HepG2 (cell line): ENCODE data around the gene KDELR3. TPM values are rescaled to one million over a fixed set of nuclear protein-coding genes. Genes with fewer than 3 reads are reported as not detected.

Experiments
- ATM ChIP-seq: fragments of 450-650 bp; IDR thresholded peaks from 2 replicates; pipeline ENCODE4 v1.7.1; 2017; ENCODE audit warnings: mild to moderate bottlenecking, borderline replicate concordance
- BORCS8-MEF2B ChIP-seq: sonication (generic); formaldehyde crosslinking; IDR thresholded peaks from 2 replicates; pipeline ENCODE4 v1.8.0; 2022; ENCODE audit warnings: mild to moderate bottlenecking, missing genetic modification reagents
- CBX2 ChIP-seq, 2 experiments: fragments of 200-600 bp in 1 of 2; sonication (generic); formaldehyde crosslinking in 1 of 2; IDR thresholded peaks; 2 replicates each; pipeline versions ENCODE4 v1.7.0 to v1.8.1; 2018 to 2022; ENCODE audit warnings: low read depth in 2 of 2, low read length in 1 of 2, mild to moderate bottlenecking in 1 of 2, missing genetic modification reagents in 1 of 2
- GTF2F1 ChIP-seq: fragments of 150-350 bp; IDR thresholded peaks from 2 replicates; pipeline ENCODE4 v1.6.1; 2014; ENCODE audit warnings: low read length
- LCORL ChIP-seq, 2 experiments: fragments of 450-650 bp in 1 of 2; sonication (generic) in 1 of 2; formaldehyde crosslinking in 1 of 2; IDR thresholded peaks; 2 replicates each; pipeline versions ENCODE4 v1.5.0 to v1.6.1; 2017 to 2020; ENCODE audit warnings: antibody characterized with exemption in 1 of 2, missing genetic modification reagents in 1 of 2
- MTF1 ChIP-seq: sonication (generic); formaldehyde crosslinking; IDR thresholded peaks from 2 replicates; pipeline ENCODE4 v1.5.0; 2020; ENCODE audit warnings: missing genetic modification reagents
- NFE2L1 ChIP-seq: sonication (generic); formaldehyde crosslinking; IDR thresholded peaks from 2 replicates; pipeline ENCODE4 v1.4.0; 2020; ENCODE audit warnings: missing genetic modification reagents, mild to moderate bottlenecking, borderline replicate concordance
- NPAS2 ChIP-seq: sonication (generic); formaldehyde crosslinking; IDR thresholded peaks from 2 replicates; pipeline ENCODE4 v1.8.0; 2022; ENCODE audit warnings: mild to moderate bottlenecking, missing genetic modification reagents, borderline replicate concordance
- POLR2A ChIP-seq, 2 experiments: IDR thresholded peaks; 2 replicates each; pipeline ENCODE4 v1.6.1; 2011; ENCODE audit warnings: low read depth in 2 of 2, low read length in 2 of 2, mild to moderate bottlenecking in 1 of 2, moderate library complexity in 1 of 2; ENCODE audit not compliant: insufficient read depth in 1 of 2
- PTBP1 ChIP-seq: fragments of 200-400 bp; formaldehyde crosslinking; IDR thresholded peaks from 2 replicates; pipeline ENCODE4 v1.6.1; 2018; ENCODE audit warnings: low read length, low read depth; ENCODE audit not compliant: poor library complexity, severe bottlenecking
- SMYD3 ChIP-seq: sonication (generic); formaldehyde crosslinking; IDR thresholded peaks from 2 replicates; pipeline ENCODE4 v1.8.1; 2023; ENCODE audit warnings: mild to moderate bottlenecking, missing genetic modification reagents
- THAP11 ChIP-seq: IDR thresholded peaks from 2 replicates; pipeline ENCODE4 v1.6.1; 2016; ENCODE audit warnings: missing biosample characterization, missing genetic modification reagents
- ZBTB1 ChIP-seq: sonication (generic); formaldehyde crosslinking; IDR thresholded peaks from 2 replicates; pipeline ENCODE4 v1.4.0; 2020; ENCODE audit warnings: missing genetic modification reagents, borderline replicate concordance
- ZFAT ChIP-seq: sonication (generic); formaldehyde crosslinking; conservative IDR thresholded peaks from 2 replicates; pipeline ENCODE4 v1.8.1; 2023; ENCODE audit warnings: missing genetic modification reagents, inconsistent platforms
- ZNF10 ChIP-seq: sonication (generic); formaldehyde crosslinking; IDR thresholded peaks from 2 replicates; pipeline ENCODE4 v1.4.0; 2020; ENCODE audit warnings: mild to moderate bottlenecking, low read depth, missing genetic modification reagents, borderline replicate concordance
- ZNF12 ChIP-seq: sonication (generic); formaldehyde crosslinking; IDR thresholded peaks from 2 replicates; pipeline ENCODE4 v1.5.0; 2020; ENCODE audit warnings: missing genetic modification reagents
- ZNF136 ChIP-seq: sonication (generic); formaldehyde crosslinking; IDR thresholded peaks from 2 replicates; pipeline ENCODE4 v1.8.1; 2022; ENCODE audit warnings: low read depth, mild to moderate bottlenecking, moderate library complexity, missing genetic modification reagents
- ZNF382 ChIP-seq: sonication (generic); formaldehyde crosslinking; IDR thresholded peaks from 2 replicates; pipeline ENCODE4 v1.5.0; 2020; ENCODE audit warnings: missing genetic modification reagents, mild to moderate bottlenecking, borderline replicate concordance
- ZNF501 ChIP-seq: sonication (generic); formaldehyde crosslinking; IDR thresholded peaks from 2 replicates; pipeline ENCODE4 v1.5.1; 2020; ENCODE audit warnings: mild to moderate bottlenecking, moderate library complexity, missing genetic modification reagents
- ZNF562 ChIP-seq: sonication (generic); formaldehyde crosslinking; IDR thresholded peaks from 2 replicates; pipeline ENCODE4 v1.8.0; 2022; ENCODE audit warnings: missing genetic modification reagents, borderline replicate concordance
- ZNF619 ChIP-seq: sonication (generic); formaldehyde crosslinking; IDR thresholded peaks from 2 replicates; pipeline ENCODE4 v1.4.0; 2020; ENCODE audit warnings: mild to moderate bottlenecking, missing genetic modification reagents
- polyA plus RNA-seq, 8 experiments: library from polyadenylated mRNA; depleted of rRNA in 3 of 8; stranded (reverse) in 7 of 8; unstranded in 1 of 8; fragments of >200 nt; fragmentation: Illumina TruSeq in 4 of 8; extraction: Trizol in 4 of 8; gene quantifications; 2 replicates each; pipeline versions ENCODE4 v1.2.1 to v1.2.3, GENCODE V29; 2011 to 2016; ENCODE audit warnings: low read depth in 4 of 8, missing spikeins in 1 of 8, mixed read lengths in 1 of 8; ENCODE audit not compliant: insufficient read depth in 1 of 8
- total RNA-seq, 5 experiments: library from RNA; depleted of rRNA; stranded (reverse); fragments of >200 nt; fragmentation: Illumina TruSeq; extraction: Trizol; gene quantifications; 2 replicates each; pipeline ENCODE4 v1.2.3, GENCODE V29; 2016; ENCODE audit warnings: low read depth in 1 of 5
- TF ChIP-seq, protein P1 (sequence below): sonication (generic); formaldehyde crosslinking; IDR thresholded peaks from 2 replicates; pipeline ENCODE4; 2020; ENCODE audit warnings: missing genetic modification reagents, mild to moderate bottlenecking, borderline replicate concordance
- TF ChIP-seq, protein P2 (sequence below): sonication (generic); formaldehyde crosslinking; IDR thresholded peaks from 2 replicates; pipeline ENCODE4 v1.4.0; 2020; ENCODE audit warnings: missing genetic modification reagents; ENCODE audit errors: not compliant biosample characterization
- TF ChIP-seq, protein P3 (sequence below): sonication (generic); formaldehyde crosslinking; IDR thresholded peaks from 2 replicates; pipeline ENCODE4 v1.5.0; 2020; ENCODE audit warnings: mild to moderate bottlenecking, missing genetic modification reagents

Gene KDELR3
- total and polyA plus RNA-seq, 2 of the 13 experiments (the other 11 are each of a cell fraction or from before 2014, with no cell fraction given) = 24.2 to 65.7 TPM

DNA sequence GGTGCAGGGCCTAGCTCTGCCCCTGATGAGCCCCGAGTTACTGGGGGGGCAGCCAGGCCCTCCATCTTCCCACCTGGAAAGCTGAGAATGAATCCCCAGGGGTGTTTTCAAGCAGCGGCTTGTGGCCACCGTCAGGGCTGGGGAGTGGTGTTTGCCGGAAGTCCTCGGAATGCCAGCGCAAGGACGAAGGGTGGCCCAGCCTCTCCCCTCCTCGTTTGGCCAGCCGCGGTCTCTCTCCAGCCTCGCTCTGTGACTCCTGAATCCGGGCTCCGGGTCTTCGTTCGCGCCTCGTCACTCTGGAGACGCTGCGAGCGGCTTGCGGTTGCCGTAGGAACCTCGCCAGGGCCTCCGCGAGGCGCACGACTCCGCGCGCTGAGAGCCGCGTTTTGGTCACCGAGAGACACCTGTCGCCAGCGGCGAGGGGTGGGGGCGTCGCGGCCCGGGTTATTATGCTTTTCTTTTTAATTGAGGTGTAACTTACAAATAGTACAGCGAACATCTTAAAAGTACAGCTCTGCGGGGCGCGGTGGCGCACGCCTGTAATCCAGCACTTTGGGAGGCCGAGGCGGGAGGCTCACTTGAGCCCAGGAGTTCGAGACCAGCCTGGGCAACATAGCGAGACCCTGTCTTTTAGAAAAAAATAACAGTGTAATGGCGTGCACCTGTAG is 6.3 kb upstream of the KDELR3 start (continued):
- TF ChIP-seq ZNF382 (CRISPR knock-in tag) (no peak), ZNF12 (CRISPR knock-in tag) (no peak), ZNF501 (CRISPR knock-in tag) (peak; percentile 75), ZBTB1 (CRISPR knock-in tag) (no peak), NPAS2 (CRISPR knock-in tag) (no peak), ZNF619 (no peak), GTF2F1 (no peak), BORCS8-MEF2B (peak; percentile 76; the same call in 1 of the 2 replicates), PTBP1 (no peak), NFE2L1 (CRISPR knock-in tag) (no peak), POLR2A (IDR thresholded peaks at IDR 0.05; ENCODE audit: insufficient read depth in 1 of 2, low read depth in 2 of 2, low read length in 2 of 2) (no peak), SMYD3 (CRISPR knock-in tag) (no peak), ZFAT (CRISPR knock-in tag) (no peak), ATM (no peak), MTF1 (CRISPR knock-in tag) (no peak), THAP11 (peak; percentile 67; the same call in 1 of the 2 replicates), ZNF10 (CRISPR knock-in tag) (no peak), CBX2 (IDR thresholded peaks at IDR 0.05; ENCODE audit: low read depth, low read length) (no peak), CBX2 (CRISPR knock-in tag; IDR thresholded peaks at IDR 0.05; ENCODE audit: low read depth) (no peak), LCORL (IDR thresholded peaks at IDR 0.05) (no peak), LCORL (CRISPR knock-in tag; IDR thresholded peaks at IDR 0.05) (peak; percentile 85), ZNF136 (CRISPR knock-in tag) (no peak), ZNF562 (no peak)
- TF ChIP-seq, protein P1, sequence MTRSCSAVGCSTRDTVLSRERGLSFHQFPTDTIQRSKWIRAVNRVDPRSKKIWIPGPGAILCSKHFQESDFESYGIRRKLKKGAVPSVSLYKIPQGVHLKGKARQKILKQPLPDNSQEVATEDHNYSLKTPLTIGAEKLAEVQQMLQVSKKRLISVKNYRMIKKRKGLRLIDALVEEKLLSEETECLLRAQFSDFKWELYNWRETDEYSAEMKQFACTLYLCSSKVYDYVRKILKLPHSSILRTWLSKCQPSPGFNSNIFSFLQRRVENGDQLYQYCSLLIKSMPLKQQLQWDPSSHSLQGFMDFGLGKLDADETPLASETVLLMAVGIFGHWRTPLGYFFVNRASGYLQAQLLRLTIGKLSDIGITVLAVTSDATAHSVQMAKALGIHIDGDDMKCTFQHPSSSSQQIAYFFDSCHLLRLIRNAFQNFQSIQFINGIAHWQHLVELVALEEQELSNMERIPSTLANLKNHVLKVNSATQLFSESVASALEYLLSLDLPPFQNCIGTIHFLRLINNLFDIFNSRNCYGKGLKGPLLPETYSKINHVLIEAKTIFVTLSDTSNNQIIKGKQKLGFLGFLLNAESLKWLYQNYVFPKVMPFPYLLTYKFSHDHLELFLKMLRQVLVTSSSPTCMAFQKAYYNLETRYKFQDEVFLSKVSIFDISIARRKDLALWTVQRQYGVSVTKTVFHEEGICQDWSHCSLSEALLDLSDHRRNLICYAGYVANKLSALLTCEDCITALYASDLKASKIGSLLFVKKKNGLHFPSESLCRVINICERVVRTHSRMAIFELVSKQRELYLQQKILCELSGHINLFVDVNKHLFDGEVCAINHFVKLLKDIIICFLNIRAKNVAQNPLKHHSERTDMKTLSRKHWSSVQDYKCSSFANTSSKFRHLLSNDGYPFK (CRISPR knock-in tag) = peak; percentile 52; the same call in 1 of the 2 replicates
- TF ChIP-seq, protein P2, sequence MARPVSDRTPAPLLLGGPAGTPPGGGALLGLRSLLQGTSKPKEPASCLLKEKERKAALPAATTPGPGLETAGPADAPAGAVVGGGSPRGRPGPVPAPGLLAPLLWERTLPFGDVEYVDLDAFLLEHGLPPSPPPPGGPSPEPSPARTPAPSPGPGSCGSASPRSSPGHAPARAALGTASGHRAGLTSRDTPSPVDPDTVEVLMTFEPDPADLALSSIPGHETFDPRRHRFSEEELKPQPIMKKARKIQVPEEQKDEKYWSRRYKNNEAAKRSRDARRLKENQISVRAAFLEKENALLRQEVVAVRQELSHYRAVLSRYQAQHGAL = peak; percentile 73
- TF ChIP-seq, protein P3, sequence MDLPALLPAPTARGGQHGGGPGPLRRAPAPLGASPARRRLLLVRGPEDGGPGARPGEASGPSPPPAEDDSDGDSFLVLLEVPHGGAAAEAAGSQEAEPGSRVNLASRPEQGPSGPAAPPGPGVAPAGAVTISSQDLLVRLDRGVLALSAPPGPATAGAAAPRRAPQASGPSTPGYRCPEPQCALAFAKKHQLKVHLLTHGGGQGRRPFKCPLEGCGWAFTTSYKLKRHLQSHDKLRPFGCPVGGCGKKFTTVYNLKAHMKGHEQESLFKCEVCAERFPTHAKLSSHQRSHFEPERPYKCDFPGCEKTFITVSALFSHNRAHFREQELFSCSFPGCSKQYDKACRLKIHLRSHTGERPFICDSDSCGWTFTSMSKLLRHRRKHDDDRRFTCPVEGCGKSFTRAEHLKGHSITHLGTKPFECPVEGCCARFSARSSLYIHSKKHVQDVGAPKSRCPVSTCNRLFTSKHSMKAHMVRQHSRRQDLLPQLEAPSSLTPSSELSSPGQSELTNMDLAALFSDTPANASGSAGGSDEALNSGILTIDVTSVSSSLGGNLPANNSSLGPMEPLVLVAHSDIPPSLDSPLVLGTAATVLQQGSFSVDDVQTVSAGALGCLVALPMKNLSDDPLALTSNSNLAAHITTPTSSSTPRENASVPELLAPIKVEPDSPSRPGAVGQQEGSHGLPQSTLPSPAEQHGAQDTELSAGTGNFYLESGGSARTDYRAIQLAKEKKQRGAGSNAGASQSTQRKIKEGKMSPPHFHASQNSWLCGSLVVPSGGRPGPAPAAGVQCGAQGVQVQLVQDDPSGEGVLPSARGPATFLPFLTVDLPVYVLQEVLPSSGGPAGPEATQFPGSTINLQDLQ (CRISPR knock-in tag) = no peak
